ENCODE data around the gene PDCD1LG2. TPM values are rescaled to one million over a fixed set of nuclear protein-coding genes. Genes with fewer than 3 reads are reported as not detected.

PDCD1LG2 gene
- total RNA-seq, 1 experiment from 2014 or later: not detected

- Mint-ChIP-seq H3K9me3 (peaks cover 0 to 4% of the 10 kb centered on the region in 2 experiments; a peak in 3 of 5 replicates), H3K36me3 (ENCODE audit: insufficient read depth in 1 of 3, low read depth in 3 of 3) (no peaks in the 10 kb centered on the region; a peak in 1 of 7 replicates), H3K4me1 (peaks cover 0 to 3% of the 10 kb centered on the region in 2 experiments; a peak in 2 of 4 replicates), H3K27ac (no peak overlapping the region), H3K4me3 (no peak overlapping the region), H3K27me3 (ENCODE audit: low read depth) (no peaks in the 10 kb centered on the region)
- H2BK5ac ChIP-seq (ENCODE audit: insufficient read length, low read length): no peak overlapping the region
- H3K18ac ChIP-seq (ENCODE audit: insufficient read length, low read depth, low read length): no peak overlapping the region
- no peak overlapping the region for H2BK120ac ChIP-seq (ENCODE audit: low read depth, low read length, poor library complexity, severe bottlenecking)
- H3K4ac ChIP-seq (ENCODE audit: low read depth, low read length): no peak overlapping the region
- no peak overlapping the region for H2BK20ac ChIP-seq (ENCODE audit: low read depth, low read length, poor library complexity, severe bottlenecking)
- H4K20me1 ChIP-seq (ENCODE audit: control insufficient read depth, insufficient read depth, insufficient read length): no peaks in the 10 kb centered on the region
- H3T11ph ChIP-seq (ENCODE audit: low read length): no peak overlapping the region
- no peaks in the 10 kb centered on the region for H3K27me3 ChIP-seq (ENCODE audit: insufficient read depth, low read length)
- no peak for TF ChIP-seq CTCF (conservative IDR thresholded peaks at IDR 0.05)
- H3K56ac ChIP-seq (ENCODE audit: insufficient read length, low read depth, low read length): no peak overlapping the region
- H3K14ac ChIP-seq (ENCODE audit: insufficient read depth, low read length): no peak overlapping the region
- H4K8ac ChIP-seq (replicated peaks; ENCODE audit: insufficient read length, low read depth, low read length): no peak overlapping the region
- no peak overlapping the region for H2AFZ ChIP-seq (ENCODE audit: low read length)
- H2BK12ac ChIP-seq (ENCODE audit: insufficient read length, low read depth, low read length): no peak overlapping the region
- WGBS (ENCODE audit: extremely low coverage, insufficient read length, low lambda C conversion rate): no CpG with 5 or more reads among the region's 3 CpGs
- H4K5ac ChIP-seq (ENCODE audit: insufficient read length, low read depth, low read length): no peak overlapping the region
- no peak overlapping the region for H2BK15ac ChIP-seq (ENCODE audit: low read depth, low read length)
- no peak for DNase-seq
- H3K23ac ChIP-seq (ENCODE audit: insufficient read length, low read depth, low read length): no peak overlapping the region
- H2AK5ac ChIP-seq (ENCODE audit: insufficient read length, low read length): no peak overlapping the region
- H3K4me2 ChIP-seq (ENCODE audit: insufficient read depth, insufficient read length, low read length): no peak overlapping the region
- H3K79me2 ChIP-seq (ENCODE audit: insufficient read depth, low read length): no peaks in the 10 kb centered on the region
- H3K9ac ChIP-seq (ENCODE audit: extremely low read depth, insufficient read length, low read length): no peak overlapping the region
- no peaks in the 10 kb centered on the region for H3K23me2 ChIP-seq (ENCODE audit: insufficient read length, low read depth, low read length, poor library complexity, severe bottlenecking)
- H3K9me3 ChIP-seq (ENCODE audit: control insufficient read depth, low read depth, low read length): no peaks in the 10 kb centered on the region
- H4K91ac ChIP-seq (ENCODE audit: insufficient read length, low read depth, low read length): no peak overlapping the region
- no peak overlapping the region for H3K27ac ChIP-seq (ENCODE audit: insufficient read length, low read depth, low read length)
- no peaks in the 10 kb centered on the region for H3K4me1 ChIP-seq (ENCODE audit: insufficient read depth, low read length)
- no peaks in the 10 kb centered on the region for H3K79me1 ChIP-seq (ENCODE audit: insufficient read depth, low read depth, low read length, poor library complexity, severe bottlenecking)
Observed at GRCh38 chr9:5609226-5609596, 98.9 kb downstream of the PDCD1LG2 start.
